Suprapubic skin (tissue), 4 donors: ENCODE data around the gene HSPG2. TPM values are rescaled to one million over a fixed set of nuclear protein-coding genes. Genes with fewer than 3 reads are reported as not detected.

Source experiments
- DNase-seq, 2 donors: peaks; one replicate each; pipeline ENCODE4 v3.0.0-alpha.2; 2019; ENCODE audit warnings: low spot score in 2 of 2
- H3K27ac ChIP-seq: fragments of 200-600 bp; sonication (generic); one replicate; pipeline ENCODE4 v1.5.1; 2019
- H3K27me3 ChIP-seq: fragments of 200-600 bp; sonication (generic); one replicate; pipeline ENCODE4 v1.5.1; 2019
- H3K36me3 ChIP-seq: fragments of 200-600 bp; sonication (generic); one replicate; pipeline ENCODE4 v1.5.1; 2019
- H3K4me1 ChIP-seq: fragments of 200-600 bp; sonication (generic); one replicate; pipeline ENCODE4 v1.5.1; 2019
- H3K4me3 ChIP-seq: fragments of 200-600 bp; sonication (generic); one replicate; pipeline ENCODE4 v1.5.1; 2019; ENCODE audit warnings: mild to moderate bottlenecking
- H3K9me3 ChIP-seq: fragments of 200-600 bp; sonication (generic); one replicate; pipeline ENCODE4 v1.5.1; 2019
- EP300 ChIP-seq: sonication (generic); formaldehyde crosslinking; IDR thresholded peaks from one replicate; pipeline ENCODE4 v1.6.1; 2017; ENCODE audit warnings: antibody characterized with exemption
- POLR2A ChIP-seq, 2 donors: fragments of 450-650 bp; IDR thresholded peaks; one replicate each; pipeline ENCODE4 v1.6.1; 2017; ENCODE audit warnings: antibody characterized with exemption in 2 of 2, mild to moderate bottlenecking in 2 of 2, moderate library complexity in 2 of 2
- POLR2AphosphoS5 ChIP-seq, 3 donors: sonication (generic); formaldehyde crosslinking; IDR thresholded peaks; one replicate each; pipeline ENCODE4 v1.6.1; 2017; ENCODE audit warnings: antibody characterized with exemption in 3 of 3
- WGBS: methylation state at CpG from one replicate; pipeline ENCODE4 v1.1.5; 2018; 5-methylcytosine and 5-hydroxymethylcytosine counted together
- total RNA-seq, 4 donors: library from RNA; depleted of rRNA; stranded (reverse); fragments of >200 nt; gene quantifications; one replicate each; pipeline ENCODE4 v1.1.0, GENCODE V29; 2016
- TF ChIP-seq, protein P1 (sequence below), 2 donors: fragments of 200-600 bp in 1 of 2; fragments of 450-650 bp in 1 of 2; sonication (generic) in 1 of 2; IDR thresholded peaks; one replicate each; pipeline ENCODE4 v1.5.1; 2016 to 2019; ENCODE audit warnings: antibody characterized with exemption in 2 of 2, mild to moderate bottlenecking in 1 of 2, moderate library complexity in 1 of 2

The HSPG2 gene
- total RNA-seq, 4 donors from 2014 or later: 97.5 to 164 (median 131) TPM

DNA sequence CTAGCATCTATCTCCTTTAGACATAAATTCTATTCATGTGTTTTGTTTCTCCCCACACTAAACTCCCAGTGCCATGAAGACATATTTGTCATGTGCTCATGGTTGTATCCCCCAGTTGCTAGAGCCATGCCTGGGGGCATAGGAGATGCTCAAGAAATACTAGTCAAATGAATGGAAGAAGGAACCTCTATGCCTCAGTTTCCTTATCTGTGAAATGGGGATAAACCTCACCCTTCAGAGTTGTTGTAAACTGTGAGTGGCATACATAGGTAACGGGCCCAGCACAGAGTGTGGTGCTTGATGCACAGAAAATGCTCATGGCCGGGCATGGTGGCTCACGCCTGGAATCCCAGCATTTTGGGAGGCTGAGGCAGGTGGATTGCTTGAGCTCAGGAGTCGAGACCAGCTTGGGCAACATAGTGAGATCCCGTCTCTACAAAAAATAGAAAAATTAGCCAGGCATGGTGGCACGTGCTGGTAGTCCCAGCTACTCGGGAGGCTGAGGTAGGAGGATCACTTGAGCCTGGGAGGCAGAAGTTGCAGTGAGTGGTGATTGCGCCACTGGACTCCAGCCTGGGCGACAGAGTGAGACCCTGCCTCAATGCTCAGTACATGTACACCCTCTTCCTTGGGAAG is 116.4 kb downstream of the HSPG2 start:
- H3K9me3 ChIP-seq: no peaks in the 10 kb centered on the region
- TF ChIP-seq POLR2A (IDR thresholded peaks at IDR 0.05) (no peak), EP300 (no peak), POLR2AphosphoS5 (IDR thresholded peaks at IDR 0.05) (no peak)
- TF ChIP-seq, protein P1, sequence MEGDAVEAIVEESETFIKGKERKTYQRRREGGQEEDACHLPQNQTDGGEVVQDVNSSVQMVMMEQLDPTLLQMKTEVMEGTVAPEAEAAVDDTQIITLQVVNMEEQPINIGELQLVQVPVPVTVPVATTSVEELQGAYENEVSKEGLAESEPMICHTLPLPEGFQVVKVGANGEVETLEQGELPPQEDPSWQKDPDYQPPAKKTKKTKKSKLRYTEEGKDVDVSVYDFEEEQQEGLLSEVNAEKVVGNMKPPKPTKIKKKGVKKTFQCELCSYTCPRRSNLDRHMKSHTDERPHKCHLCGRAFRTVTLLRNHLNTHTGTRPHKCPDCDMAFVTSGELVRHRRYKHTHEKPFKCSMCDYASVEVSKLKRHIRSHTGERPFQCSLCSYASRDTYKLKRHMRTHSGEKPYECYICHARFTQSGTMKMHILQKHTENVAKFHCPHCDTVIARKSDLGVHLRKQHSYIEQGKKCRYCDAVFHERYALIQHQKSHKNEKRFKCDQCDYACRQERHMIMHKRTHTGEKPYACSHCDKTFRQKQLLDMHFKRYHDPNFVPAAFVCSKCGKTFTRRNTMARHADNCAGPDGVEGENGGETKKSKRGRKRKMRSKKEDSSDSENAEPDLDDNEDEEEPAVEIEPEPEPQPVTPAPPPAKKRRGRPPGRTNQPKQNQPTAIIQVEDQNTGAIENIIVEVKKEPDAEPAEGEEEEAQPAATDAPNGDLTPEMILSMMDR (IDR thresholded peaks at IDR 0.05): no peak
- DNase-seq: no peak
- no peak overlapping the region for H3K27ac ChIP-seq
- H3K36me3 ChIP-seq: peaks cover 45% of the 10 kb centered on the region
- WGBS: 95% methylated on average over 9 of the region's 9 CpGs
- no peaks in the 10 kb centered on the region for H3K27me3 ChIP-seq
- H3K4me3 ChIP-seq: no peak overlapping the region
- no peaks in the 10 kb centered on the region for H3K4me1 ChIP-seq

DNA sequence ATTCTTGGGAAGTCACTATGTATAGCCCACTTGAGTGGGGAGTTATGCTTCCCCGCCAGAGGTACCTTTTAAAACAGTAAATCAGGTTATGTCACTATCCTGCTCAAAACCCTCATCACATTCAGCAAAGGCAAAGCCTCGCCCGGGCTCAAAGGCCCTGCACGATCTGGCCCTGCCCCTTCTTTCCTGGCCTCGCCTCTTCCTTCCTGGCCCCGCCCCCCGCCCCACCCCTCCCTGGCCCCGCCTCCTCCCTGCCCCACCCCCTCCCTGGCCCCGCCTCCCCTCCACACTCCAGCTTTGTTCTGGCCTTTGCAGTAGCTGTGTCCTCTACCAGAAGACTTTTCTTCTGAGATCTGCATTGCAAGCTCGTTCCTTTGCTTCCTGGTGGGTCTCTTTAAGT is 118.5 kb downstream of the HSPG2 start:
- H3K27ac ChIP-seq: no peak overlapping the region
- peaks cover 5% of the 10 kb centered on the region for H3K27me3 ChIP-seq
- no peaks in the 10 kb centered on the region for H3K9me3 ChIP-seq
- 29% methylated on average over 10 of the region's 10 CpGs for WGBS
- no peak for TF ChIP-seq EP300
- no peak for TF ChIP-seq POLR2A (IDR thresholded peaks at IDR 0.05)
- no peak for TF ChIP-seq POLR2AphosphoS5 (IDR thresholded peaks at IDR 0.05)
- TF ChIP-seq, protein P1 (IDR thresholded peaks at IDR 0.05): no peak
- H3K4me1 ChIP-seq: peaks cover 8% of the 10 kb centered on the region
- no peak overlapping the region for H3K4me3 ChIP-seq
- peaks cover 24% of the 10 kb centered on the region for H3K36me3 ChIP-seq
- no peak for DNase-seq

DNA sequence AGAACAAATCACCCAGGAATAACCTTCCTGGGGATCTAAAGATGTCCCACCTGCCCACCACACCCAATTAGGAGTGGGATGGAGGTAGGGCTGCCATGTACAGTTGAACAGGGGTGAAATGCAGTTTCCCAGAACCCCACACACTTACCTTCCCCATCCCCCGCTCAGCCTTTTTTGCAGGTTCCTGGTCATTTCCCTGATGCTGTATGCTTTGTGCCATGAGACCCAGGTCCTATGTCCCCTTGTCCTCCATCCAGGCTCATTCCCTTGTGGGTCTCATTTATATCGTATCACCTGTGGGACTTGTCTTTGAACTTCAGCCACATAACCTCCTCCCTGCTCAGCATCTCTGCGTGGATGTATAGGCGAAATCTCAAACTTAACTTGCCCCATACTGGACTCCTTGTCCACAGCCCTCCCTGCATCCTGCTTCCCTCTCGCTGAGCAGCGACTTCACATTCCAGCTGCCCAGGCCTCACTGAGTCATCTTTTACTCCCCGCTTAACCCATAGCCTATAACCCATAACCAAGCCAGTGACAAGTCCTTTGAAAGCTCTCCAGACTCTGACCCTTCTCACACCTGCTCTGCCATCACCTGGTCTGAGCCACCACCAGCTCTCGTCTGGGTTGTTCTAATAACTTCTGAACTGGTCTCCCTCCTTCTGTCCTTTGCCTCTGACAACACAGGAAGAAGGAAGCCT is 120.4 kb downstream of the HSPG2 start:
- peaks cover 5% of the 10 kb centered on the region for H3K27me3 ChIP-seq
- no peak overlapping the region for H3K27ac ChIP-seq
- no peaks in the 10 kb centered on the region for H3K9me3 ChIP-seq
- WGBS: 84% methylated on average over 8 of the region's 8 CpGs
- H3K4me1 ChIP-seq: peaks cover 8% of the 10 kb centered on the region
- H3K36me3 ChIP-seq: peaks cover 5% of the 10 kb centered on the region
- no peak overlapping the region for H3K4me3 ChIP-seq
- no peak for TF ChIP-seq POLR2A (IDR thresholded peaks at IDR 0.05)
- no peak for TF ChIP-seq EP300
- TF ChIP-seq, protein P1 (IDR thresholded peaks at IDR 0.05): no peak
- no peak for TF ChIP-seq POLR2AphosphoS5 (IDR thresholded peaks at IDR 0.05)
- no peak for DNase-seq

DNA sequence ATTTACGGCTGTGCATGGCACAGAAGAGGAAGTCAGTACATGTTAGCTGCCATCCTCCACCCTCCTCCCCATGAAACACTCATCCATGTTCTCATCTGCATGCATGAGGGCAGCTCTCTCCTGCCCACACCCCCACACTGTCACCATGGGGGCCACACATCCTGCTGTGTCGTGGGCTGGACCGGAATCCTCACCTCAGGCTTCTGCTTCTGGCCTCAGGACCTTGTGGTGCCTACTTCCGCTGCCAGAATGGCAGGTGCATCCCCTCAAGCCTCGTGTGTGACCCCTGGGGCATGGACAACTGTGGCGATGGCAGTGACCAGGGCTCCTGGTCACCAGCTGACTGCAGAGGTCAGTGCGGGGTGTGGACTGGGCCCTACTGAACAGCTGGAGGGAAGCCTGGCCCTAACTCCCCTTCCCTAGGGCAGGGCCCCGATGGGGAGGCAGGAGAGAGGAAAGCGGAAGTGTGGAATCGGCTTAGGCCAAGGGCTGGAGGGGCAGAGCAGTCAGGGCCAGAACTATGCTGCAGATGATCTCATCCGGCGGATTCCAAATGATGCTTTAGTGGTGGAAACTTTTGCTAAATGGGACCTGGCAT is 121.3 kb downstream of the HSPG2 start:
- no peak overlapping the region for H3K27ac ChIP-seq

More for the DNA sequence above, 121.3 kb downstream of the HSPG2 start:
- TF ChIP-seq, protein P1 (IDR thresholded peaks at IDR 0.05): no peak
- TF ChIP-seq EP300: no peak
- no peak for DNase-seq
- Histone ChIP-seq H3K36me3 (no peaks in the 10 kb centered on the region), H3K4me1 (peaks cover 8% of the 10 kb centered on the region), H3K9me3 (no peaks in the 10 kb centered on the region), H3K4me3 (no peak overlapping the region), H3K27me3 (peaks cover 5% of the 10 kb centered on the region)
- WGBS: 72% methylated on average over 10 of the region's 12 CpGs
